ENCODE data around the gene CALCOCO1. TPM values are rescaled to one million over a fixed set of nuclear protein-coding genes. Genes with fewer than 3 reads are reported as not detected.
A peak's percentile ranks its signal among the peaks of the same experiment; 100 is the strongest.

The CALCOCO1 gene
- total and polyA plus RNA-seq, 8 donors, result 74.8 to 186 (median 134) TPM

- no peaks in the 10 kb centered on the region for H3K9me3 ChIP-seq
- no peak for DNase-seq
- H3K27ac ChIP-seq, result no peak overlapping the region
- peaks cover 17 to 79% of the 10 kb centered on the region in 2 donors for H3K27me3 ChIP-seq
- H3K4me3 ChIP-seq, result no peak overlapping the region
- no peaks in the 10 kb centered on the region for H3K36me3 ChIP-seq
- no peak for ATAC-seq
- peaks cover 12 to 14% of the 10 kb centered on the region in 2 donors for H3K4me1 ChIP-seq
- intact Hi-C loops (cut with DNase I), result no loop called here
- TF ChIP-seq, protein P1, sequence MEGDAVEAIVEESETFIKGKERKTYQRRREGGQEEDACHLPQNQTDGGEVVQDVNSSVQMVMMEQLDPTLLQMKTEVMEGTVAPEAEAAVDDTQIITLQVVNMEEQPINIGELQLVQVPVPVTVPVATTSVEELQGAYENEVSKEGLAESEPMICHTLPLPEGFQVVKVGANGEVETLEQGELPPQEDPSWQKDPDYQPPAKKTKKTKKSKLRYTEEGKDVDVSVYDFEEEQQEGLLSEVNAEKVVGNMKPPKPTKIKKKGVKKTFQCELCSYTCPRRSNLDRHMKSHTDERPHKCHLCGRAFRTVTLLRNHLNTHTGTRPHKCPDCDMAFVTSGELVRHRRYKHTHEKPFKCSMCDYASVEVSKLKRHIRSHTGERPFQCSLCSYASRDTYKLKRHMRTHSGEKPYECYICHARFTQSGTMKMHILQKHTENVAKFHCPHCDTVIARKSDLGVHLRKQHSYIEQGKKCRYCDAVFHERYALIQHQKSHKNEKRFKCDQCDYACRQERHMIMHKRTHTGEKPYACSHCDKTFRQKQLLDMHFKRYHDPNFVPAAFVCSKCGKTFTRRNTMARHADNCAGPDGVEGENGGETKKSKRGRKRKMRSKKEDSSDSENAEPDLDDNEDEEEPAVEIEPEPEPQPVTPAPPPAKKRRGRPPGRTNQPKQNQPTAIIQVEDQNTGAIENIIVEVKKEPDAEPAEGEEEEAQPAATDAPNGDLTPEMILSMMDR (IDR thresholded peaks at IDR 0.05), result no peak
Observed at GRCh38 chr12:53759261-53759660, 32.0 kb upstream of the CALCOCO1 start.

- no peaks in the 10 kb centered on the region for H3K9me3 ChIP-seq
- no peak overlapping the region for H3K27ac ChIP-seq
- no peak for DNase-seq
- TF ChIP-seq, protein P1 (IDR thresholded peaks at IDR 0.05), result no peak
- H3K4me1 ChIP-seq, result peaks cover 12 to 14% of the 10 kb centered on the region in 2 donors
- peaks cover 17 to 79% of the 10 kb centered on the region in 2 donors for H3K27me3 ChIP-seq
- H3K4me3 ChIP-seq, result no peak overlapping the region
- intact Hi-C loops (cut with DNase I), result no loop called here
- H3K36me3 ChIP-seq, result no peaks in the 10 kb centered on the region
- no peak for ATAC-seq
Observed at GRCh38 chr12:53758730-53759103, 31.5 kb upstream of the CALCOCO1 start.

DNA sequence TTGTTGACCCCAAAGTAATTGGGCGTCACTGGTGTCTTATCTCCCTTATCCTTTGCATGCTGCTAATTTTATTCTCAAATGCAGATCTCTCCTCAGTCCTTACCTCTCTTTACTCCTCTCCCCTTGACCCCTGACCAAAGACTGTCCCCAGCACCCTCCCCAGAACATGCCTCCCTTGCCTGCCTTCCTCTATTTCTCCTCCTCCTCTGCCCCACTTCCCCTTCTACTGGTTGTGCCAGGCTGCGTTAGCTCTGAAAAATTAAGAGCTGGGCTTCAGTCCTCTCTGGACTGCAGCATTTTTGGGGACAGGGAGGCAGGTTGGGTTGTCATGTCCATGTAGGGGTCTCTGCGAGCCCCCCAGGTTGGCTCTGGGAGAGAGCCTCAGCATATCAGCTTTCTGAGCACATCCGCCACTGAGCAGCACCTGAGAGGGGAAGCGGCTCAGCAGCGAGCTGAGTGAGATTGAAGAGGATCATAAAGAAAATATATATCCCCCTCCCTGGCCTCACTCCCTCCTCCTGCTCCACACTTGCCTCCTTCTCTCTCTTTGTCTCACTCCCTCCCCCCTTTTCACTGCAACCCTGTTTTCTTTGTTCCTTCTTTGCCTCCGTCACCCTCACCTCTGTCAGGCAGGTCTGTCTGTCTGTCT lies 31.0 kb upstream of the CALCOCO1 start:
- DNase-seq (no peak), ATAC-seq (no peak)
- peaks cover 12 to 14% of the 10 kb centered on the region in 2 donors for H3K4me1 ChIP-seq
- no peaks in the 10 kb centered on the region for H3K36me3 ChIP-seq
- no peak overlapping the region for H3K4me3 ChIP-seq
- peaks cover 17 to 76% of the 10 kb centered on the region in 2 donors for H3K27me3 ChIP-seq
- no peak overlapping the region for H3K27ac ChIP-seq
- intact Hi-C loops (cut with DNase I), result no loop called here
- TF ChIP-seq, protein P1 (IDR thresholded peaks at IDR 0.05), result no peak
- H3K9me3 ChIP-seq, result no peaks in the 10 kb centered on the region

- DNase-seq (peak in 3 of 4 donors; percentile 74 to 88 (median 76)), ATAC-seq (peak; percentile 82)
- Histone ChIP-seq H3K27ac (no peak overlapping the region), H3K27me3 (peaks cover 11 to 77% of the 10 kb centered on the region in 2 donors), H3K4me1 (peaks cover 12 to 15% of the 10 kb centered on the region in 2 donors), H3K4me3 (no peak overlapping the region), H3K9me3 (no peaks in the 10 kb centered on the region), H3K36me3 (no peaks in the 10 kb centered on the region)
- intact Hi-C loops (cut with DNase I), result no loop called here
- TF ChIP-seq, protein P1 (IDR thresholded peaks at IDR 0.05), result peak; percentile 89 to 91
Observed at GRCh38 chr12:53757101-53757770, 30.0 kb upstream of the CALCOCO1 start.

GRCh38 chr12:53756300-53757100 lies 29.2 kb upstream of the CALCOCO1 start:
- no peaks in the 10 kb centered on the region for H3K36me3 ChIP-seq
- H3K27ac ChIP-seq, result no peak overlapping the region
- DNase-seq, result no peak
- peaks cover 12 to 22% of the 10 kb centered on the region in 2 donors for H3K4me1 ChIP-seq
- intact Hi-C loops (cut with DNase I), result no loop called here
- no peaks in the 10 kb centered on the region for H3K9me3 ChIP-seq
- peaks cover 15 to 77% of the 10 kb centered on the region in 2 donors for H3K27me3 ChIP-seq
- TF ChIP-seq, protein P1 (IDR thresholded peaks at IDR 0.05), result no peak
- ATAC-seq, result no peak
- H3K4me3 ChIP-seq, result no peak overlapping the region

Data from left lung (tissue), 10 donors.